Left ventricle myocardium inferior (tissue), 1 donor: ENCODE data around the gene PDE5A. TPM values are rescaled to one million over a fixed set of nuclear protein-coding genes. Genes with fewer than 3 reads are reported as not detected.

Experiments used
- DNase-seq: peaks from one replicate; pipeline ENCODE4 v3.0.0-alpha.2; 2020
- H3K27ac ChIP-seq: fragments of 200-600 bp; replicated peaks from 2 replicates; pipeline ENCODE4 v1.8.0; 2021
- H3K27me3 ChIP-seq: fragments of 200-600 bp; 2 replicates; pipeline ENCODE4 v1.8.0; 2021; ENCODE audit warnings: low read depth
- H3K36me3 ChIP-seq: fragments of 200-600 bp; 2 replicates; pipeline ENCODE4 v1.8.0; 2021
- H3K4me1 ChIP-seq: fragments of 200-600 bp; 2 replicates; pipeline ENCODE4 v1.8.0; 2021
- H3K4me3 ChIP-seq: fragments of 200-600 bp; 2 replicates; pipeline ENCODE4 v1.8.0; 2021; ENCODE audit warnings: mild to moderate bottlenecking, moderate library complexity
- H3K9me3 ChIP-seq: fragments of 200-600 bp; replicated peaks from 2 replicates; pipeline ENCODE4 v1.8.0; 2021
- CTCF ChIP-seq: fragments of 200-600 bp; IDR thresholded peaks from 2 replicates; pipeline ENCODE4 v1.8.0; 2021; ENCODE audit warnings: antibody characterized with exemption, mild to moderate bottlenecking, borderline replicate concordance
- intact Hi-C: fragments of 100-400 bp; cut with micrococcal nuclease; formaldehyde crosslinking; loops from one replicate; pipeline ENCODE4 v1.11.0; 2022
- total RNA-seq: library from RNA; stranded (reverse); fragmentation: NEBNext Ultra II Directional; extraction: Animal tissue kit (Norgen Biotek cat#: 25700); gene quantifications from one replicate; pipeline ENCODE4 v1.2.1, GENCODE V29; 2021
- donor health status: DM: no; HTN: yes; CAD: no; lungs with severe emphysema.

The PDE5A gene
- total RNA-seq, 1 donor from 2014 or later: 8.2 TPM

DNA sequence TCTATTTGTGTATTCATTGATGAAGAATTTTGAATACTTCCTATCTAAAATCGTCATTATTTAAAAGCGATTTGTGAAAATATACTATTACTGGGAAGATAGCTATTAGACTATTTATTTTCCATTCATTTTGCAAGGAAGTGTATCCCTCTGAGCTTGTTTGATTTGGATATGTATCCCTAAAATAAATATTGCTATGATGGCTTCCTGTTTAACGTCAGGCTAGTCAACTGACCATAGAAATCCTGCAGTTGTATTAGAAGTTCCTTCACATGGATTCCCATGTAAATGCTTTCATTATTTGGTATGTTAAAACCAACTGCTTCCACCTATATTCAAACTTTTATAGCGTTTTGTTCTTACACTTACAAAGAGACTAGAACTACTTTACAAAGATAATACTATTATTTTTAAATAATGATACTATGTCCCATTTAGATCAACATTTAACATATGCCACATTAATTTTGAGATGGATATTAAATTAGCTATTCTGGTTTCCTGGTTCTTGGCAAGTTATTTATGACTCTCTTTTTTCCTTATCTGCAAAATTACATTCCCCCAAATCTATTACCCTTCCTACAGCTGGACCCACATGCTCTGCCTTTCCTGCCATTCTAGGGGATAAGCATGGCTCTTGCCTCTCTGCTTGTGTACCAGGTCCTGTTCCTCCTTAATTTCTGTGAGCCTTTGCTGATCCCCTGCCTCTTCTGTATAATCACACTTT, 26.7 kb upstream of the PDE5A start:
- no peak for DNase-seq
- no peaks in the 10 kb centered on the region for H3K4me1 ChIP-seq
- intact Hi-C loops: no loop called here
- H3K36me3 ChIP-seq: no peaks in the 10 kb centered on the region
- H3K4me3 ChIP-seq: no peak overlapping the region
- no peaks in the 10 kb centered on the region for H3K9me3 ChIP-seq
- no peaks in the 10 kb centered on the region for H3K27me3 ChIP-seq
- TF ChIP-seq CTCF: no peak
- no peak overlapping the region for H3K27ac ChIP-seq

DNA sequence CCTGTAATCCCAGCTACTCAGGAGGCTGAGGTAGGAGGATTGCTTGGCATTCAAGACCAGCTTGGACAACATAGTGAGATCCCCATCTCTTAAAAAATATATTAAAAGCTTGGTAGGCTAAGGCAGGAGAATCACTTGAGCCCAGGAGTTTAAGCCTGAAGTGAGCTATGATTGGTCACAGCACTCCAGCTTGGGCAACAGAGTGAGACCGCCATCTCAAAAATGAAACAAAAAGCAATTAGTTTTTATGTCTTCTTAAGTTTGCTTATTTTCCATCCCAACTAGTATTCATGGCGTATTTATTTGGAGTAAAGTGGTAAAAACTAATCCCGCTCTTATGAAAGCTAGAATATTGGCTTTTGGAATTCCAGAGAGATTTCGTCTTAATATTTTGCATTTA, 25.4 kb upstream of the PDE5A start:
- no peak for DNase-seq
- intact Hi-C loops: no loop called here
- Histone ChIP-seq H3K4me1 (no peaks in the 10 kb centered on the region), H3K27ac (no peak overlapping the region), H3K27me3 (no peaks in the 10 kb centered on the region), H3K4me3 (no peak overlapping the region), H3K9me3 (no peaks in the 10 kb centered on the region), H3K36me3 (no peaks in the 10 kb centered on the region)
- TF ChIP-seq CTCF: no peak

- no peak for DNase-seq
- no peaks in the 10 kb centered on the region for H3K9me3 ChIP-seq
- H3K36me3 ChIP-seq: no peaks in the 10 kb centered on the region
- no peaks in the 10 kb centered on the region for H3K4me1 ChIP-seq
- no peak overlapping the region for H3K27ac ChIP-seq
- TF ChIP-seq CTCF: no peak
- intact Hi-C loops: no loop called here
- H3K27me3 ChIP-seq: no peaks in the 10 kb centered on the region
- H3K4me3 ChIP-seq: no peak overlapping the region
Measured at GRCh38 chr4:119652998-119653397, 24.4 kb upstream of the PDE5A start.

DNA sequence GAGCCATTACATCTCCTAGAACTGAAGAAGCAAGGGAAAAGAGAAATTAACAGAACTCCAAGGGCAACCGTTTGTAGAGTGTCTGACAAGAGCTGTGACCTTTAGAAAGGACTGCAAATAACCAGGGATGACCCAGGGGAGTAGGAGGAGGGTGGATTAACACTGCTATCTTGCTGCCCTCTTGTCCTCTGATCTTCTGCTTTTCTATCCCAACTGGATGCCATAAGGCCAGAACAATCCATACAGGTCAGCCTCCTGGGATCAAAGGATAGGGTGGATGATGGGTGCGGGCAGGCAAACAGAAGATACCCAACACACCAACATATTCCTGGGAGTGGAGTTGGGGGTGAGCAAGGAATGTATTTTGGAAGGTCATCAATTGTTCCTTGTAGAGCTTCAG, 19.8 kb upstream of the PDE5A start:
- intact Hi-C loops: no loop called here
- Histone ChIP-seq H3K4me3 (no peak overlapping the region), H3K36me3 (no peaks in the 10 kb centered on the region), H3K27ac (no peak overlapping the region), H3K4me1 (no peaks in the 10 kb centered on the region), H3K27me3 (no peaks in the 10 kb centered on the region), H3K9me3 (no peaks in the 10 kb centered on the region)
- TF ChIP-seq CTCF: no peak
- no peak for DNase-seq

- Histone ChIP-seq H3K27me3 (no peaks in the 10 kb centered on the region), H3K27ac (no peak overlapping the region), H3K9me3 (no peaks in the 10 kb centered on the region), H3K4me3 (no peak overlapping the region), H3K36me3 (no peaks in the 10 kb centered on the region), H3K4me1 (no peaks in the 10 kb centered on the region)
- intact Hi-C loops: no loop called here
- DNase-seq: no peak
- no peak for TF ChIP-seq CTCF
Measured at GRCh38 chr4:119647558-119647957, 19.0 kb upstream of the PDE5A start.
